Measurements from ENCODE around the gene INTS11. TPM values are rescaled to one million over a fixed set of nuclear protein-coding genes. Genes with fewer than 3 reads are reported as not detected.

The INTS11 gene
- total RNA-seq, 2 experiments from 2014 or later: 120 to 134 TPM

DNA sequence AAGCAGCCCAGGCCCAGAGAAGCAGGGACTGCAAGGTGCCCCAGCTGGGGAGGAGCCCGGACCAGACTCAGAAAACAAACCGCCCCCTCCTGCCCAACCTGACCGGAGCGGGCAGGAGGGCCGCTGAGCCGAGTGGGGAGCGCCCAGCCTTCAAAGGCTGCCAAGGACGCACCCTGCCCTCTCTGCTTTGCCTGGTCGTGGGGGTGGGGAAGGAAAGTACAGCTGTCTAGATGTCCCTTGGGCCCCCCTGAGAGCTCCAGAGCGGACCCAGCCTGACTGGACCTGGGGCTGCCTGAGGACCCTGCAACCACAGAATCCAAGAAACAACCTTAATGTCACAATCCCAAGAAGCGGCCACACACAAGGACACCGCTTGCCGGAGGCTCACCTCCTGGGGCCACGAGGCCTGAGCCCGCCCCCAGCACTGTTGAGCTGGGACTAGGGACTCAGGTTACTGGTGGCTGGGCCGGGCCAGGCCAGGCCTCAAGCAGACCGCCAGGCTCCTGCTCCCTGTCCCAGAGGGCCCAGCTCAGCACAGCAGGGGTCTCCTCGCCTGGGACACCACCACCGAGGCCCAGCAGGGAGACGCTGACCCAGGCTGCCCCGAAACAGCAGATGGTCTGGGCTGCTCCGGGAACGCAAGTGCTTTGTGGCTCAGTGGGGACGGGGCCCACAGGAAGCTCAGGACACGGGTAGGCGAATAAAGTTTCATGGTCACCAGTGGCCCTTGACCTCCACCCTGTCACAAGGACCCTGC lies 23.4 kb upstream of the INTS11 start:
- H3K36me3 Mint-ChIP-seq (ENCODE audit: low read depth): no peaks in the 10 kb centered on the region
- CTCF ChIA-PET: interaction anchor here (1.0 to 2.6 kb wide), 4 partner anchors 14 to 225 kb away, joined by 3 to 12 read pairs (median 6); partner anchors contain the start of gene AURKAIP1
- peaks cover 27% of the 10 kb centered on the region for H3K4me1 Mint-ChIP-seq (ENCODE audit: low read depth)
- POLR2A ChIA-PET: no interaction called here
- H3K4me3 Mint-ChIP-seq: peak overlapping the region; percentile 70
- DNase-seq (no peak), ATAC-seq (no peak)
- peaks cover 9% of the 10 kb centered on the region for H3K27me3 Mint-ChIP-seq (ENCODE audit: low read depth)
- no peaks in the 10 kb centered on the region for H3K9me3 Mint-ChIP-seq (ENCODE audit: insufficient read depth)
- H3K27ac Mint-ChIP-seq: peak overlapping the region; percentile 57

DNA sequence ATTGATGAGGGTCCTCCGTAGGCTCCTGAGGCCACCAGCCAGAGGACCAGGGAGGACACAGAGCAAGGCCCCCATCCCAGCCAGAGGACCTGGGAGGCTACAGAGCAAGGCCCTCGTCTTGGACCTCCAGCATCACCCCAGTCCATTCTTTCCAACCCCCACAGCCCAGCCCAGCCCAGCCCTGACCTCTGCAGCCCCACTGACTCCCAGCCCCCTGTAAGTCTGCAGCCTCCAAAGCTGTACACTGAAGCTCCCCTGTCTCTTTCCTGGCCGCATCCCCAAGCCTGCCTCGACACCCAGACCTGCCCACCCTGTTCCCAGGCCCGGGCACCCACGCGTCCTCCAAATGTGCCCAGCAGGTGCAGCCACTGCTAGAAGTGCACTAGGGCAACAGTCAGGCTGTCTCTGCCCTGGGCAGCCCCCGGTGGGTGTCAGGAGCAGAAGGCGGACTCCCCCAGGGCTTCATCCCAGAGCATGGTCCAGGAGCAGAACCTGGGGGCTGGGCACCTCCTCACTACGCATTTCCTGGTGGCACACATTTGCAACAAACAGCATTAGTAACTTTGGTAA lies 22.7 kb upstream of the INTS11 start:
- H3K36me3 Mint-ChIP-seq (ENCODE audit: low read depth): no peaks in the 10 kb centered on the region
- peaks cover 21% of the 10 kb centered on the region for H3K4me1 Mint-ChIP-seq (ENCODE audit: low read depth)
- peak overlapping the region; percentile 70 for H3K4me3 Mint-ChIP-seq
- H3K27ac Mint-ChIP-seq: no peak overlapping the region
- CTCF ChIA-PET: interaction anchor here (1.9 to 2.6 kb wide), 2 partner anchors 25 to 28 kb away, joined by 8 to 12 read pairs; partner anchors contain the start of gene AURKAIP1
- POLR2A ChIA-PET: no interaction called here
- DNase-seq (no peak), ATAC-seq (no peak)
- no peaks in the 10 kb centered on the region for H3K9me3 Mint-ChIP-seq (ENCODE audit: insufficient read depth)
- H3K27me3 Mint-ChIP-seq (ENCODE audit: low read depth): peaks cover 2% of the 10 kb centered on the region

DNA sequence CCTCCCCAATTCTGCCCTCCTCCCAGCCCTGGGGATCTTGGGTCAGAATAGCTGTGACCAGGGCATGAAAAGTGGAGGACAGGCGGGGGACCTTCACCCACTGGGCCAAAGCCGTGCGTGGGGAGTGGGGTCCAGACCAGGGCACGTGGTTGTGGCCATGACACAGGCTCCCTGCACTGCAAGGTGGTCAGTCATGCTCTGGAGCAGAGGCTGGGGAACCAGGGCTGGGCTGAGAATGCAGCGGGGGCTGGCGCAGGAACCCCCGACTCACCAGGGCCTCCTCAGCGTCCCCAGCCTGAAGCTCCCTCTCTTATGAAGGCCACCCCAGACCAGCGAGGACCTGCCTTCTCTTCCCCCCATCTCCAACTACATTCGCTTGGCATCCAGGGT lies 22.0 kb upstream of the INTS11 start:
- no peak overlapping the region for H3K27ac Mint-ChIP-seq
- no peak overlapping the region for H3K4me3 Mint-ChIP-seq
- no peaks in the 10 kb centered on the region for H3K9me3 Mint-ChIP-seq (ENCODE audit: insufficient read depth)
- no peaks in the 10 kb centered on the region for H3K36me3 Mint-ChIP-seq (ENCODE audit: low read depth)
- ATAC-seq (no peak), DNase-seq (no peak)
- H3K4me1 Mint-ChIP-seq (ENCODE audit: low read depth): peaks cover 20% of the 10 kb centered on the region
- H3K27me3 Mint-ChIP-seq (ENCODE audit: low read depth): no peaks in the 10 kb centered on the region
- ChIA-PET POLR2A (no interaction called here), CTCF (interaction anchor here (2.6 kb wide), 1 partner anchor 29 kb away, joined by 8 read pairs; the partner anchor contains the start of gene AURKAIP1)

DNA sequence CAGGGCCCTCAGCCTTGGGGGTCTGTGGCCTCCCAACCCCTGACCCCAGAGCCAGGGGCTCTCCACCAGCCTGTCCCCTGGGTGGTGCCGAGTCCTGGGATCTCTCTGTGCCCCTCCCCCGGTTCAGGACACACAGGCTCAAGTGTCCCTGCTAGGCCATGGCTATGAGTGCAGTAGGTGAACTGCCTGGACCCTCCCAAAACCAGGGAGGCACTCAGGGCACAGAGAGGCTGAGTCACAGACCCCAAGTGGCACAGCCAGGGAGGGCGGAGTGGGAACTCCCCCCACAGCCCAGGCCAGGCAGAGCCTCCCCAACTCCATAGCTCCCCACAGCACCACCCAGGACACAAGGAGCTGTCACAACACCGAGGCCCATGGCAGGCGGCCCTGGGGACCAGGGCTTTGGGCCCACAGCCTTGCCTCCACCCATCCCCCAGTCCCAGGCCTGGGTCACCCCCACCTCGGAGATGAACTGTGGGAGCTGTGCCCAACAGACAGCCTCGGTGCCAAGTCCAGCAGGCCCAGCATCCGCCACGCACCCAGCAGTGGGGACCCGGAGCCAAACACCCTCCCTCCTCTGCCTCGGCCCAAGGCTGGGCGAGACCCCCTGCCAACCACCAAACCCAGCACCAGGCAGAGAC lies 21.5 kb upstream of the INTS11 start:
- Mint-ChIP-seq H3K36me3 (ENCODE audit: low read depth) (peaks cover 5% of the 10 kb centered on the region), H3K9me3 (ENCODE audit: insufficient read depth) (no peaks in the 10 kb centered on the region), H3K4me1 (ENCODE audit: low read depth) (peaks cover 20% of the 10 kb centered on the region), H3K27me3 (ENCODE audit: low read depth) (no peaks in the 10 kb centered on the region), H3K4me3 (no peak overlapping the region), H3K27ac (no peak overlapping the region)
- ATAC-seq (no peak), DNase-seq (no peak)
- ChIA-PET POLR2A (interaction anchor here (1.4 kb wide), 1 partner anchor 29 kb away, joined by 3 read pairs; the partner anchor contains the start of gene AURKAIP1), CTCF (no interaction called here)

DNA sequence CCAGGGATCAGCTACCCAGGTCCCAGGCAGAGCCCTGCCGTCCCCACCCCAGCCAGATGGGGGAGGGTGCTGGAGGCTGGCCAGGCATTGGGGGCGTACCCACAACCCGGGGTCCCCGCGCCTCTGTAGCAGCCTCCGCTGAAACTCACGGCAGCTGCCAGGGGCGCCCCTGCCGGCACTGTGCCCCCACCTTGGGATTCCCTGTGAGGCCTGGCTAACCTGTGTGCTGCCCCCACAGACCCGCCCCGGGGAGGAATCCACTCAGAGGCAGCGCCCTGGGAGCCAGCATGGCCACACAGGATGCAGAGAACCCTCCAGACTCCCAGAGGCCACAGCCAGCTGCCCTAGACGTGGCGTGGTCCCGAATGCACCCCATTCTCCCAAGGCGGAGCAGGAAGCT lies 20.9 kb upstream of the INTS11 start:
- DNase-seq (no peak), ATAC-seq (no peak)
- Mint-ChIP-seq H3K4me3 (no peak overlapping the region), H3K36me3 (ENCODE audit: low read depth) (peaks cover 11% of the 10 kb centered on the region), H3K9me3 (ENCODE audit: insufficient read depth) (no peaks in the 10 kb centered on the region), H3K27ac (no peak overlapping the region), H3K4me1 (ENCODE audit: low read depth) (peaks cover 20% of the 10 kb centered on the region), H3K27me3 (ENCODE audit: low read depth) (no peaks in the 10 kb centered on the region)
- POLR2A ChIA-PET: interaction anchor here (1.4 kb wide), 1 partner anchor 30 kb away, joined by 3 read pairs; the partner anchor contains the start of gene AURKAIP1
- CTCF ChIA-PET: no interaction called here

DNA sequence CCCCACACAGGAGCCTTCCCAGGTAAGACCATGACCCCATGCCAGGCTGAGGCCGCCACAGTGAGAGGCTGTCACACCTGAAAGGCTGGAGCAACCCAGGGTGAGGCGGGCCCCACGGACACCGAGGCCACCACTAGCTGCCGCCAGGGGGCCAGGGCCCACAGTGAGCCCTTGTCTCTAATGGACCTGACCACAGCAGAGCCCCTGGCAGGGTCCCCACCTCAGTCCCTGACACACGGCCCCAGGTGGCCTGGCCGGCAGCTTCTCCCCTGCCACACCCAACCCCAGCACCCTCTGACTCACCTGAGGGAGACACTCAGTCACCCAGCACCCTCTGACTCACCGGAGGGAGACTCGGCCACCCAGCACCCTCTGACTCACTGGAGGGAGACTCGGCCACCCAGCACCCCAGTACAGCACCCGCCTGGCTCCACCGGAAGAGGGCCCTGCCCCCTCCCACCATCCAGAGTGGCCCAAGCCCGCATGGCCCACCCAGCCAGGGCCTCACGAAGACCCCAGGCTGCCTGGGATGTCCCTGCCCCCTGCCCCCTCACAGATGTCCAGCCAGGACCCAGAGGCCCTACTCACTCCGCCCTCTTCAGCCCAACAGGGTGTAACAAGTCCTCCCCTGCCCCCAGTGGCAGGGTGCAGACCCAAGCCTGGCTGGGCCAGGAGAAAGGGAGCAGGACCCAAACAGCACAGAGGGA lies 20.3 kb upstream of the INTS11 start:
- peaks cover 11% of the 10 kb centered on the region for H3K36me3 Mint-ChIP-seq (ENCODE audit: low read depth)
- no peak overlapping the region for H3K27ac Mint-ChIP-seq
- POLR2A ChIA-PET: interaction anchor here (1.4 kb wide), 1 partner anchor 30 kb away, joined by 3 read pairs; the partner anchor contains the start of gene AURKAIP1
- ATAC-seq (no peak), DNase-seq (no peak)
- no peak overlapping the region for H3K4me3 Mint-ChIP-seq
- H3K4me1 Mint-ChIP-seq (ENCODE audit: low read depth): peaks cover 20% of the 10 kb centered on the region
- CTCF ChIA-PET: no interaction called here
- H3K27me3 Mint-ChIP-seq (ENCODE audit: low read depth): no peaks in the 10 kb centered on the region
- H3K9me3 Mint-ChIP-seq (ENCODE audit: insufficient read depth): no peaks in the 10 kb centered on the region

DNA sequence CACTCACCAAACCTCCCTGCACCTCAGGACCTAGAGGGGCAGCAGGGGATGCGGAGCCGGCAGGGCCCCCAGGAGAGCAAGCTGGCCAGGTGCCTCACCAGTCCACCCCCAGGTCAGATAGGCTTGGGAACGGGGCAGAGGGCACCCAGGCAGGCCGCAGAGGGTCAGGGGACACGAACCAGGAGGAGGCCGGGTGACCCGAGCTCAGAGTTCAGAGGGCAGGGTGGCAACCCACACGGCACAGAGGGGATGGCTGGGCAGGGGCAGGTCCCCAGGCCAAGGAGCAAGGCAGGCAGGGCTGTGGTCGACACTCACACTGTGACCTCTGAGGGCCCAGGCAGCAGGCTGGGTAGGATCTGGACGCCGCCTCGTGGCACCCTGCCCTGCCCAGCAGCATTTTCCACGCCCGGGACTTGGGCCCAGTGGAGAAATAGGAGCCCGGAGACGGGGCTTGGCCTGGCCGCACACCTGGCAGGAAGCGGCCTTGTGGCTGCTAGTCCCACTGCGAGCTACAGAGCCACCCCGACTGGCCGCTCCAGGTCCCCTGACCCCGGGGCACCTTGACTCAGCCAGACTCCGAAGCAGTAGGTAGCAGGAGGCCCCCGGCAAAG lies 19.5 kb upstream of the INTS11 start:
- Mint-ChIP-seq H3K36me3 (ENCODE audit: low read depth) (peaks cover 14% of the 10 kb centered on the region), H3K27ac (no peak overlapping the region), H3K9me3 (ENCODE audit: insufficient read depth) (no peaks in the 10 kb centered on the region), H3K4me1 (ENCODE audit: low read depth) (peaks cover 20% of the 10 kb centered on the region), H3K27me3 (ENCODE audit: low read depth) (no peaks in the 10 kb centered on the region), H3K4me3 (no peak overlapping the region)
- ChIA-PET POLR2A (no interaction called here), CTCF (no interaction called here)
- DNase-seq (no peak), ATAC-seq (no peak)

DNA sequence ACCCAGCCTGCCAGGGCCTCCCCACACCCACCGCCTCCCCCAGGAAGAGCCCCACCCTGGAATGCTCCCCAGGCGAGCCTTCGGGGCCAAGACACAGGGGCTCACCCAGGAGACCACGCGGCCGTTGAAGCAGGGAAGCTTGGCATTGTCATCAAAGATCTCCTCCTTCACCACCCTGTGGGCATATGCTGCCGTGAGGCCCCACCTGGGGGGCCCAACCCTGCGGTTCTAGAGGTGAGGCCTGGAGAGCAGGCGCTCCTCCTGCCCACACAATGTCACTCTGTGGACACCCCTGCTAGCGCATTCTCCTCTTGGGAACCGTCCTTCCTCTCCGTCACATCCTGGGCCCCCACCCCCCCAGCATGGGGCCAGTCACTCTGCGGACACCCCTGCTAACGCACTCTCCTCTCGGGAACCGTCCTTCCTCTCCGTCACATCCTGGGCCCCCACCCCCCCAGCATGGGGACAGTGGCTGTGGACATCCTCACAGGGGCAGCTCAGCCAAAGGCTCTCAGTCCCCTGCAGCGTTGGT lies 18.2 kb upstream of the INTS11 start:
- Mint-ChIP-seq H3K4me1 (ENCODE audit: low read depth) (peaks cover 13% of the 10 kb centered on the region), H3K36me3 (ENCODE audit: low read depth) (peaks cover 18% of the 10 kb centered on the region), H3K27me3 (ENCODE audit: low read depth) (no peaks in the 10 kb centered on the region), H3K4me3 (no peak overlapping the region), H3K27ac (no peak overlapping the region), H3K9me3 (ENCODE audit: insufficient read depth) (no peaks in the 10 kb centered on the region)
- ATAC-seq (no peak), DNase-seq (no peak)
- ChIA-PET POLR2A (no interaction called here), CTCF (no interaction called here)

DNA sequence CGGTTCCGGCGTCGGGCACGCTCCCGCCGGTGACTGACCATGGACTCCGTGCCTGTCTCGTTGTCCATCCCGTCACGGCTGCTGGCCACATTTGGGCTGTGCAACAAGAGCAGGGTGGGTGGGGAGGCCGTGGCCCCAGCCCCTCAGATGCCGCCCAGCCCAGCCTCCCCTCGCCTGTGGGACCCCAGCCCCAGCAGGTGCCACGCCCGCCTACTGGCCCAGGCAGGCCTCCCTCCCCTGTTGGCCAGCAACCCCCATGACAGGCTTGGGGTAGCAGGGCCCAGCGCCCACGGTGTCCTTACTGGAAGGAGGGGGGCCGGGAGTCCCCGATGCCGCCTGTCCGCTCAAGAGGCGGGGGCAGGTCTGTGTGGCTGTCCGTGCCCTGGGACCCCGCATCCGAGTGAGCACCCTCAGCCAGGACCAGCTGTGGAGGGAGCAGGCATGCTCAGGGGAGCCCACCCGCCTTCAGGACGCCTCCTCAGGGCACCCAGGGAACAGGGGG lies 17.7 kb upstream of the INTS11 start:
- no peak for ATAC-seq
- H3K27me3 Mint-ChIP-seq (ENCODE audit: low read depth): no peaks in the 10 kb centered on the region
- peaks cover 7% of the 10 kb centered on the region for H3K4me1 Mint-ChIP-seq (ENCODE audit: low read depth)
- CTCF ChIA-PET: no interaction called here
- H3K9me3 Mint-ChIP-seq (ENCODE audit: insufficient read depth): no peaks in the 10 kb centered on the region
- H3K4me3 Mint-ChIP-seq: no peak overlapping the region
- peaks cover 18% of the 10 kb centered on the region for H3K36me3 Mint-ChIP-seq (ENCODE audit: low read depth)
- H3K27ac Mint-ChIP-seq: no peak overlapping the region
- POLR2A ChIA-PET: no interaction called here
- no peak for DNase-seq

DNA sequence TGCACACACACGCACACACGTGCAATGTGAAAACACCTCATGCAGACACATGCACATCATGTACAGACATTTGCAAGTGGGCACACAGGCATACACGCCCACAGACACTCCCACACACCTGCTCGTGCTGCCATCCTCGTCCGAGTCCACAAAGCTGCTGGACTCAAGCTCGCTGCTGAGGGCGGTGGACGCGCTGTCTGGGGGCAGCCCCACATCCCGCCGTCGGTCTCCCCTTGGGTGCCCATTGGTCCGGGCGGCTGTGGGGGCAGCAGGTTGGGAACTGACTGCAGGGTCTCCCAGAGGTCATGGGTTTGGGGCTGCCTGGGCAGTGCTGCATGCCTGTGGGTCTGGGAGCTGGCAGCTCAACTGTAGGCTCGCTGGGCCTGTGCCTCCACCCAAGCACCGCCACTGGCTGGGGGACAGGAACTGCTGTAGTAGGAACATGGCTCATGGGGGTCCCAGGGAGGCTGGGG lies 17.1 kb upstream of the INTS11 start:
- ATAC-seq (no peak), DNase-seq (no peak)
- Mint-ChIP-seq H3K4me3 (no peak overlapping the region), H3K27me3 (ENCODE audit: low read depth) (no peaks in the 10 kb centered on the region), H3K27ac (no peak overlapping the region), H3K9me3 (ENCODE audit: insufficient read depth) (no peaks in the 10 kb centered on the region), H3K36me3 (ENCODE audit: low read depth) (peaks cover 18% of the 10 kb centered on the region), H3K4me1 (ENCODE audit: low read depth) (peaks cover 3% of the 10 kb centered on the region)
- ChIA-PET POLR2A (no interaction called here), CTCF (no interaction called here)

DNA sequence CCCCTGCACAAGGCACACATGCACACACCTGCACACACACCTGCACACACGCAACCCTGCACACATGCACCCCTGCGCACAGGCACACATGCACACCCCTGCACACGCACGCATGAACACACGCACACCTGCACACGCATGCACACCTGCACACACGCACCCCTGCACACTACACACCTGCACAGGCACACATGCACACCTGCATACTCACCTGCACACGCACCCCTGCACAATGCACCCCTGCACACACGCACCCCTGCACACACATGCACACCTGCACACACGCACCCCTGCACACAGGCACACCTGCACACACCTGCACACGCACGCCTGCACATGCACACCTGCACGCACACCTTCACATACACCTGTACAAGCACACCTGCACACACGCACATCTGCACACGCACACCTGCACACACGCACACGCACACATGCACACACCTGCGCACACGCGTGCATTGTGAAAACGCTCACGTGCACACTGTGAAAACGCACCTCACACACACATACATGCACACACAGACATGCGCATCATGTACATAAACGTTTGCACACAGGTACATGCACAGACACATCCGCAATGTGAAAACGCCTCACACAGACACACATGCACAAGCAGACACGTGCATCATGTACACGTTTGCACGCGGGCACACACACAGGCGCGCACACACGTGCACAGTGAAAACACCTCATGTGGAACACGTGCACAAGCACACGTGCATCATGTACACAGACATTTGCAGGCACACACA lies 16.5 kb upstream of the INTS11 start:
- no peak overlapping the region for H3K4me3 Mint-ChIP-seq
- ATAC-seq (no peak), DNase-seq (no peak)
- peaks cover under 1% of the 10 kb centered on the region for H3K4me1 Mint-ChIP-seq (ENCODE audit: low read depth)
- H3K27me3 Mint-ChIP-seq (ENCODE audit: low read depth): no peaks in the 10 kb centered on the region
- H3K27ac Mint-ChIP-seq: no peak overlapping the region
- peaks cover 18% of the 10 kb centered on the region for H3K36me3 Mint-ChIP-seq (ENCODE audit: low read depth)
- POLR2A ChIA-PET: no interaction called here
- no peaks in the 10 kb centered on the region for H3K9me3 Mint-ChIP-seq (ENCODE audit: insufficient read depth)
- CTCF ChIA-PET: no interaction called here
